Endometrial microvascular endothelial cells (primary cell): ENCODE measurements around the gene SLC25A20. TPM values are rescaled to one million over a fixed set of nuclear protein-coding genes. Genes with fewer than 3 reads are reported as not detected.
"Not testable (repeated sequence)": the region's sequence is repeated elsewhere in the genome, so short reads cannot be mapped to it uniquely, and the experiment has no call there.

Experiments used
- in situ Hi-C: cut with HindIII; loops from 2 replicates; pipeline ENCODE4 v1.10.0; 2017; ENCODE audit warnings: low sequenced_read_pairs, low pct_unique_long_range_greater_than_20kb; ENCODE audit errors: inconsistent ontology term
- total RNA-seq: library from RNA; depleted of rRNA; stranded (reverse); fragments of >200 nt; gene quantifications from one replicate; pipeline ENCODE4 v1.2.3, GENCODE V29; 2015; ENCODE audit errors: inconsistent ontology term

The SLC25A20 gene
- total RNA-seq, 1 donor from 2014 or later, result 43.4 TPM

GRCh38 chr3:48907026-48907425 lies 8.3 kb upstream of the SLC25A20 start:
- in situ Hi-C loops, result not testable (repeated sequence)

GRCh38 chr3:48899273-48899672 lies 591 bp upstream of the SLC25A20 start:
- in situ Hi-C loops, result no loop called here

GRCh38 chr3:48897460-48898376 lies 964 bp downstream of the SLC25A20 start:
- in situ Hi-C loops, result no loop called here

- in situ Hi-C loops, result no loop called here
Measured at GRCh38 chr3:48896936-48897335, 1.7 kb downstream of the SLC25A20 start.

GRCh38 chr3:48894516-48894915 lies 4.2 kb downstream of the SLC25A20 start:
- in situ Hi-C loops, result no loop called here

- in situ Hi-C loops, result no loop called here
Measured at GRCh38 chr3:48891606-48892005, 7.1 kb downstream of the SLC25A20 start.

- in situ Hi-C loops, result no loop called here
Measured at GRCh38 chr3:48885753-48886152, 12.9 kb downstream of the SLC25A20 start.

- in situ Hi-C loops, result no loop called here
Measured at GRCh38 chr3:48881652-48882114, 17.0 kb downstream of the SLC25A20 start.

- in situ Hi-C loops, result no loop called here
Measured at GRCh38 chr3:48881006-48881405, 17.7 kb downstream of the SLC25A20 start.

GRCh38 chr3:48879994-48880377 lies 18.7 kb downstream of the SLC25A20 start:
- in situ Hi-C loops, result no loop called here

GRCh38 chr3:48879307-48879993 lies 19.2 kb downstream of the SLC25A20 start:
- in situ Hi-C loops, result no loop called here

GRCh38 chr3:48877671-48878070 lies 21.0 kb downstream of the SLC25A20 start:
- in situ Hi-C loops, result no loop called here

GRCh38 chr3:48863122-48863521 lies 35.6 kb downstream of the SLC25A20 start:
- in situ Hi-C loops, result no loop called here

GRCh38 chr3:48859206-48859605 lies 39.5 kb downstream of the SLC25A20 start:
- in situ Hi-C loops, result no loop called here

GRCh38 chr3:48858709-48859108 lies 40.0 kb downstream of the SLC25A20 start:
- in situ Hi-C loops, result no loop called here

- in situ Hi-C loops, result no loop called here
Measured at GRCh38 chr3:48857641-48858040, 41.0 kb downstream of the SLC25A20 start.

GRCh38 chr3:48856469-48856868 lies 42.2 kb downstream of the SLC25A20 start:
- in situ Hi-C loops, result no loop called here

GRCh38 chr3:48855681-48856447 lies 42.8 kb downstream of the SLC25A20 start:
- in situ Hi-C loops, result no loop called here

- in situ Hi-C loops, result no loop called here
Measured at GRCh38 chr3:48852151-48852550, 46.5 kb downstream of the SLC25A20 start.
